Daoy (cell line): ENCODE results near the gene VWA5B1. TPM values are rescaled to one million over a fixed set of nuclear protein-coding genes. Genes with fewer than 3 reads are reported as not detected.
"Not testable (repeated sequence)": the region's sequence is repeated elsewhere in the genome, so short reads cannot be mapped to it uniquely, and the experiment has no call there.

Experiments
- DNase-seq: peaks from one replicate; pipeline ENCODE4 v3.0.0-alpha.2; 2015; ENCODE audit warnings: low read depth
- total RNA-seq: library from RNA; depleted of rRNA; stranded (reverse); fragments of >200 nt; shearing (Covaris generic); gene quantifications from 2 replicates; pipeline ENCODE4 v1.2.3, GENCODE V29; 2014; rRNA removed

The VWA5B1 gene
- not detected in 2 replicates for total RNA-seq

DNA sequence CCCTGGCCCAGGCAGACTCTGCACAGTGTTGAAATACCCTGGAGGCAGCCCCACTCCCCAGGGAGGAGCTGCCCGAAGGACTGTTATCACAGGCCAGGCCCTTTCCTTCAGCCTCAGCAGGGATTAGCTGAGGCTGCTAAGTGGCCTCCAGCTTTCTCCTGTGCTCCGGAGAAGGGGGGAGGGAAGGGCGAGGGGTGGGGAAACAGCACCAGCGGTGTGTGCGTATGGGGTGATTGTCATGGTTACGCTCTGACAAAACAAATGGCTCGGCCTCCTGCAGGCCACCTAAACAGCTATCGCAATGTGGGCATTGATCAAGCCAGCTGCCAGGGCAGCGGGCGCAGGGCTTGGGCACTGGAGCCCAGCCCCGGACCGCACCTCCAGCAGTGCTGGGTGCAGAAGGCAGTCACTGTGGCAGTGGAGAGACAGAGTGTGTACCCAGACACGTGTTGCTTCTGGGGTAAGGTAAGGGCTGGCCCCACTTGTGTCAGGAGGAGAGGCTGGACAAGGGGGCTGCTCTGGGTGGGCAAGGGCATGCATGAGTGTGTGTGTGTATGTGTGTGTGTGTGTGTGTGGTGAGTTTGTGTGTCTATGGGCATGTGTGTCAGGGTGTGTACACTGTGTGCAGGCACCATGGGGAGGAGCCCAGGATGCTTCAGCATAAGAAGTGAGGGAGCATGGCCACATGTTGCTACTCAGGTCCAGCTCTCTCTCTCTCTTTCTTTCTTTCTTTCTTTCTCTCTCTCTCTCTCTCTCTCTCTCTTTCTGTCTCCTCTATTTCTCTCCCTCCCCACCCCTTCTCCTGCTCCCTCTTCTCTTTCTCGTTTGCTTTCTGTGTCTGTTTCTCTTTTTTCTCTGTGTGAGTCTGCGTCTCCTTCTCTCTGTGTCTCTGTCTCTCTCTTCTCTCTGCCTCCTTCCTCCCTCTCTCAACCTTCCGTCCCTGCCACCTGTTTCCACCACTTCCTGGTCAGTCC lies at the start of gene VWA5B1:
Gene VWA5B1 (plus strand): TSS at position 252 of the 974 bp plus-strand sequence. CDS start 19,727 bp downstream, outside the sequence.
- DNase-seq, result no peak

GRCh38 chr1:20242890-20243479 lies 47.7 kb upstream of the VWA5B1 start:
- no peak for DNase-seq

DNA sequence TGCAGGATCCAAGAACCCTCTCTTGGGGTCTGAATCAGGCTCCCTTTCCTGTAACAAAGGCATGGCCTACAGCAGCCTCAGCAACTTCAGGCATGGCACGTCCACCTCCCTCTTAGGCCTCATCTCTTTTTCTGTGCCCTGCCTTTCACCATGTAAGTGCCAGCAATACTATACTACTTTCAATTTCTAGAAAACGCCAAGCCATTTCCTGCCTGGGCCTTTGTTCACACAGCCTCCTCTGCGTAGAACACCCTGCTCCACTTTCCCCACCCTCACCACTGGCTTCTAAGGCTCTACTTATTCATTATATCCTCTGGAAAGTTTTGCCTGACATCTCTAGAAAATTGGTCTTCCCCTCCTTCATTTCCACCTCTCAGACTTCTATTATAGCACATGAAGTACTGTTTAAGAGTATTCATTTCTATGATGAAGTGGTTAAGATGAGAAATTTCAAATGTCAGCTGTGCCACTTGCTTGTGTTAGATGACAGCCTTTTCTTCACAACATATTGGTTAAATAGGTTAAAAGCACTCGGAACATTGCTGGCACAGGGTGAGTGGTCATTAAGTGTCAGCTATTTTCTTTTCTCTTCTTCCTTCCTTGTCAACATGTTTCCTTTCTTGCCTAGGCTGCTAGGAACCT lies 41.6 kb upstream of the VWA5B1 start:
- no peak for DNase-seq

- DNase-seq, result peak; percentile 75
Observed at GRCh38 chr1:20250340-20250989, 40.2 kb upstream of the VWA5B1 start.

- no peak for DNase-seq
Observed at GRCh38 chr1:20252587-20252986, 38.1 kb upstream of the VWA5B1 start.

DNA sequence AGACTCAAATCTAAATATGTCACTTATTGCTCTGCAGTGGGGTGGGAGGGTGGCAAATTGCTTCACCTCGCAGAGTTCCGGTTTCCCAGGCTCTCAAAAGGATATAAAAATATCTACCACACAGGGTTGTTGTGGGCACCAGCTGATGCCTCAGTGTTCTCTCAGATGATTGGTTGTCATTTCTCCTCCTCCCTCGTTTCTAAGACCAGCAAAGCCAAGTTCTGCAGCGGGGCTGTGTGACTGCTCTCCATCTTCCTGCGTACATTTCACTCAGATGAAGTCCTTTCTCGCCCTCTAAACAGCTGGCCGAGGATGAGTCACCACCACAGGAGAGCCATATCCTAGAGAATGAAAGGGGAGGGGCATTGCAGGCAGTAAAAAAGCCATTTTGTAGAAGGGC lies 35.0 kb upstream of the VWA5B1 start:
- peak; percentile 92 for DNase-seq

DNA sequence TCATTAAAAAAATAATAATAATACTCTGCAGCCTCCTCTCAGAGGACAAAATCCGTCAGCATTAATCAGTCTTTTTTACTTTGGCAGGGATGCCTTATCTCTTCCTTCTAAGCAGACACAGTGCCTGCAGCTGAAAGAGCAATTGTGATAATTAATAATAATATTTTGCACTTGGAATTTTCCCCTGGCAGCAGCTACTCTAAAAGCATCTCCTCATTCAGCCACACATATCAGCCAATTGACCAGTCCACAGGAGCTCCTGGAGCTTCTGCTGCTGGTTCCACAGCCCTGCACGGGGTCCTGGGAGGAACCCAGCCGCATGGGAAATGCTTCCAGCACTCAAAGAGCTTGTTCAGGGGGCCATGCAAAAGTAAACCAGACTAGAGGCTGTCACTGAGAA lies 31.0 kb upstream of the VWA5B1 start:
- no peak for DNase-seq

DNA sequence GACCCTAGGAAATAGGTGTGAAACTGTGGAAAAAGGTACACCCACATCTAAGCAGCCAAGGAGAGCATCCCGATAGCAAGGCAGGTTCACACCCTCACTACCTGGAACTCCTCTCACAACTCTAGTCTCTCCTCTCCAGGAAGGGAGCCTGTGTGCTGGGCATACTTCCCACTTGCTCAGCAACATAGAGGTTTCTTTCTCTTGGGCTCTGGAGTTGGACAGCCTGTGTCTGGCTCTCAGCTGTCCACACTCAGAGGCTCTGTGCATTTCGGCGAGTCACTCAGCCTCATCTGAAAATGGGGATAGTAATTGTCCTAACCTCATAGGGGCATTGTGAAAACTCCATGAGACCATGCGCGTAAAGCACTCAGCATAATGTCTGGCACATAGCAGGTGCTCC lies 29.6 kb upstream of the VWA5B1 start:
- DNase-seq, result no peak

DNA sequence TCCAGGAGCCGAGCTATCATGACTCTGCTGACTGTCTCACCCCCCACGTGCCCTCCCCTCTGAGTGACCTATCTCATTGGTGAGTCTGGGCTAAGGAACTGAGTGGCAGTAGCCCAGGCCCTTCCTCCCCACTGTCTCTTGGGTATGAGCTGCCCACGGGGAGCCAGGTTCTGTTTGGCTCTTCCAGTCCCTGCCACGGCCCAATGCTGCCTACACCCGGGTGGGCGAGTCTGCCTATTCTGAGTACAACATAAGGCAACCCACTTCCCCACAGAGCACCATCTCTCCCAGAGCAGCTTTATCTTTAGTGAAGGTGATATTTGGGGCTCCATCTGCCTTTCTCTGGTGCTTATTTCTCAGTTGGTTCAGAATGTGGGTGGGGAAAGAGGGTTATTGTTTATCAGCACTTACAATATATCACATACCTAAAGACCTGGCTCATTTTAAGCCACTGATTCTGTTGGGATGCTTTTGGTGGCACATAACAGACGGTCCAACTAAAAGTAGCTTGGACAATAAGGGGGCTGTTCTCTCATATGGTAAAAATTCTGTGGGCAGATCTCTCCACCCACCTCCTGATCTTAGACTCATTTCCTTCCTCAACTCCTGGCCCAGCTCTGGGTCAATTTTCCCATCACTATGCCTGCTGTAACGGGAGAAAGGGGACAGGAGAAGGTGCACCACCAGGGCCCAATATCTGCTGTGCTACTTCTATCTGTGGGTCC lies 27.7 kb upstream of the VWA5B1 start:
- no peak for DNase-seq

GRCh38 chr1:20265250-20265649 lies 25.4 kb upstream of the VWA5B1 start:
- DNase-seq, result peak; percentile 43

GRCh38 chr1:20266141-20266540 lies 24.5 kb upstream of the VWA5B1 start:
- peak; percentile 76 for DNase-seq

DNA sequence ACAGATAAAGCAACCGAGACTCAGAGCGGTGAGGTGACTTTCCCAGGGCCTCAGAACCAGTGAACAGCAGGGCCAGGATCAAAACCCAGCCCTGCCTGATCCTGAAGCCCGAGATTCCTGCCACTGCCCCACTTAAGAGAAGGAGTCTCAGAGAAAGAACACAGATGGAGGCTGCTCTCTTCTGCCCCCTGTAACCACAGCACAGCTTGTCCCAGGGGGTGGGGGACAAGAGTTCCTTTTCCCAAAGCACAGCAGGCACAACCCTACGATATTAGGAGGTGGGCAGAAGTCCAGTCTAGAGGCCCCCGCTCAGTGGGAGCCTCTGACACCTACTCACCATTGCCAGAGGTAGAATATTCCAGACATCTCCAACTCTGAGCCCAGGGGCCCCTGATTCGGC lies 24.0 kb upstream of the VWA5B1 start:
- no peak for DNase-seq

DNA sequence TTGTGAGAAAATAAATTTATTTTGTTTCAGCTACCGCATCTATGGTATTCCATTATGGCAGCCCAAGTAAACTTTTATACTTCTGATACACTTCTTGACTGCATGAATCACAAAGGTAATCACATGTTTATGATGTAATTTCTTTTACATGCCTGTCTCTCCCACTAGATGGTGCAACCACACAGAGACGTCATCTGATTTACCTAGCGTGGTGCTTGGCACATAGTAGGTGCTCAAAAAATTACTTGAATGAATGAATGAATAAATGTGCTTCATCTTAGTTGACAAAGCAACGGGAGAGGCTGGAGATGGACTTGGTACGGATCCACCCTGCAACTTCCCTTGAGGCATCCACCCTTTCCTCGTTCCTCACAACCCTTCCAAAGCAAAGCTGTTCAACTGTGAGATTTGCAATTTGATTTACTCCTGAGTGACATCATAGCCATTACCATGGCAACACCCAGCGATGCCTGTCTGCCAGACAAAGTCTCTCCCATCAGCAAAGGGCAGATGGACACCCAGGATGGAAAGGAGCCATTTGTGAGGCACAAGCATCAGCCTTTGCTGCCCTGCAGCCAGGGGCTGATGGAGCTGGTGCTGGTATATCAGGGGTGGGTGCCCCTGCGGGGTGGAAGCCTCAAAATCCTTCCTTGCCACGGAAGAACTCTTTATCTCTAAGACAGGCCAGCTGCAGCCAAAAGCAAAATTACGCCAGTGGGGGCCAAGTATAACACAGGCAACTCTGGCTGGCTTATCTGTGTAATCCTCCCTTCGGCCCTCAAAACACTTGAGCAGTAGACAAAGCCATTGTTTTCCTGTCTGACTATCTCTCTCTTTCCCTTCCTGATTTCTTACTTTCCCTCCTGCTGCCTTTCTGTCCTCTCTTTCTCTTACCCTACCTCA lies 18.9 kb upstream of the VWA5B1 start:
- DNase-seq, result no peak

GRCh38 chr1:20273716-20274115 lies 17.0 kb upstream of the VWA5B1 start:
- DNase-seq, result not testable (repeated sequence)

DNA sequence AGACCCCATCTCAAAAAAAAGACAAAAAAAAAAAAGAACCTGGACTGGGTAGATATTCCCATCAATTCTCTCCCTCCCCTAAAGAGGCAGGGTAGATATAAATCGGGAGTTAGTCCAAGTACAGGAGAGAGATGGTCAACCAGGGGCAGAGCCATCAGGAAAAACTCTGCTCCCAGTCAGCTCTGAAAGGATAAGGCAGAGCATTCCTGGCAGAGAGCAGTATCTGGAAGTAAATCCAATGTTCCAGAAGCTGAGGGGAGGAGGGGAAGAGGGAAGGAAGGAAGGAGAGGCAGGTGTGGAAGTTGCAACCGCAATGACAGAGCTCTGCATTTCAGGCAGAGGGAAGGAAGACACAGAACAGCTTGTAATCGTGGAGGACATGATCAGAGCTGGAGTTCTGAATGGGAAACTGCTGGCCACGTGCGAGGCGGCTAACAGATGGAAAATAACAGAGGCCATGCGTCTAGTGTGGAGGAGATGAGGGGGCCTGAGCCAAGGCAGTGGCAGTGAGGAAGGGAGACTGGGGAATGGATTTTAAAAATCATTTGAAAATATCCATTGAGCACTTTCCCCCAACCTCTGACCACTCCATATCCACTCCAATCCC lies 15.3 kb upstream of the VWA5B1 start:
- no peak for DNase-seq

GRCh38 chr1:20276485-20277159 lies 14.1 kb upstream of the VWA5B1 start:
- no peak for DNase-seq

GRCh38 chr1:20278692-20279130 lies 12.0 kb upstream of the VWA5B1 start:
- no peak for DNase-seq

- DNase-seq, result peak; percentile 85
Observed at GRCh38 chr1:20279509-20279908, 11.2 kb upstream of the VWA5B1 start.

DNA sequence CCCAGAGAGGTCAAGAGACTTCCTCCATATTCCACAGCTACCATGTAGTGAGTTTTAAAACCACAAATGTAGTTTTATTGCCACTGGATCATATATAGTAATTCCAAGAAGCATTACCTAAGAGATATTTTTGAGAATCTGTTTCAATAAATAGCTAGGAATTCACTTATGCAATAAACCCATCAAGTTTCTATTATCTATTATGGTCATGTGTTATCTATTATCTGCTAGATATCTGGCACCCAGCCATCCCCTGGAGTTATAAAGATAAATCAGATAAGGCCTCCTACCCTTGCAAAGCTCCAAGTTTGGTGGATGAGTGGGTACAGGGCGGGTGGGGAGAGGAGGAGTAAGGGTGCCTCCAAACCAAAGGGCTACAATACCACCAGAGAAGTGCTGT lies 10.3 kb upstream of the VWA5B1 start:
- no peak for DNase-seq
